SK-N-SH (cell line): ENCODE data around the gene GMPR2. TPM values are rescaled to one million over a fixed set of nuclear protein-coding genes. Genes with fewer than 3 reads are reported as not detected.

Experiments used
- CTCF ChIA-PET: fragments of 300-600, 350-600 bp; formaldehyde crosslinking; extraction: SDS; loops from one replicate; lab custom pipeline; 2021; lab: Yijun Ruan, JAX
- POLR2A ChIA-PET: fragments of 350-600 bp; sonication (Branson Sonifier 250); formaldehyde crosslinking; extraction: SDS; loops from one replicate; lab custom pipeline; 2020; ENCODE audit warnings: antibody characterized with exemption, inconsistent platforms; lab: Yijun Ruan, JAX
- DNase-seq: peaks from one replicate; pipeline ENCODE4 v3.0.0; 2012
- H2AFZ ChIP-seq: fragments of 200-600 bp; sonication (generic); 2 replicates; pipeline ENCODE4 v1.8.1; 2016; ENCODE audit warnings: antibody characterized with exemption, mild to moderate bottlenecking, low read depth
- H3F3A ChIP-seq: fragments of 200-600 bp; sonication (generic); replicated peaks from 2 replicates; pipeline ENCODE3; 2016; ENCODE audit warnings: antibody characterized with exemption, mild to moderate bottlenecking; ENCODE audit not compliant: insufficient read depth
- H3K27ac ChIP-seq, 2 experiments: fragments of 200-500 bp in 1 of 2; fragments of 200-600 bp in 1 of 2; sonication (Bioruptor generic) in 1 of 2; sonication (generic), shearing (Covaris generic) in 1 of 2; 2 replicates each; pipeline versions ENCODE4 v1.5.1 to v1.6.1; 2014 to 2016; ENCODE audit warnings: low read depth in 2 of 2, inconsistent platforms in 1 of 2, low read length in 1 of 2, mild to moderate bottlenecking in 1 of 2, mixed read lengths in 1 of 2
- H3K27me3 ChIP-seq: fragments of 200-600 bp; sonication (generic), shearing (Covaris generic); 2 replicates; pipeline ENCODE4 v1.6.1; 2016; ENCODE audit warnings: mixed run types; ENCODE audit not compliant: insufficient read depth
- H3K36me3 ChIP-seq, 2 experiments: fragments of 200-500 bp in 1 of 2; fragments of 200-600 bp in 1 of 2; sonication (Bioruptor generic) in 1 of 2; sonication (generic) in 1 of 2; replicated peaks in 1 of 2; 2 replicates each; pipeline versions ENCODE3 to v1.5.1; 2014 to 2016; ENCODE audit warnings: low read length in 1 of 2, mild to moderate bottlenecking in 1 of 2; ENCODE audit not compliant: insufficient read depth in 2 of 2, control insufficient read depth in 1 of 2
- H3K4me1 ChIP-seq, 2 experiments: fragments of 200-500 bp in 1 of 2; fragments of 200-600 bp in 1 of 2; sonication (Bioruptor generic) in 1 of 2; sonication (generic), shearing (Covaris generic) in 1 of 2; 2 replicates each; pipeline versions ENCODE4 v1.5.1 to v1.6.1; 2014 to 2016; ENCODE audit warnings: low read depth in 1 of 2, low read length in 1 of 2, mixed run types in 1 of 2; ENCODE audit not compliant: insufficient read depth in 2 of 2, control insufficient read depth in 1 of 2
- H3K4me2 ChIP-seq: fragments of 200-600 bp; sonication (generic), shearing (Covaris generic); 2 replicates; pipeline ENCODE4 v1.6.1; 2017; ENCODE audit warnings: mixed run types
- H3K4me3 ChIP-seq, 2 experiments: fragments of 200-500 bp in 1 of 2; fragments of 200-600 bp in 1 of 2; sonication (Bioruptor generic) in 1 of 2; sonication (generic), shearing (Covaris generic) in 1 of 2; 2 replicates each; pipeline versions ENCODE4 v1.5.1 to v1.8.1; 2014 to 2016; ENCODE audit warnings: low read depth in 2 of 2, inconsistent platforms in 1 of 2, low read length in 1 of 2, mild to moderate bottlenecking in 1 of 2, mixed read lengths in 1 of 2, moderate library complexity in 1 of 2
- H3K79me2 ChIP-seq: fragments of 200-600 bp; sonication (generic); 2 replicates; pipeline ENCODE4 v1.8.1; 2017; ENCODE audit warnings: mild to moderate bottlenecking; ENCODE audit not compliant: insufficient read depth
- H3K9ac ChIP-seq: fragments of 200-600 bp; sonication (generic); 2 replicates; pipeline ENCODE4 v1.6.1; 2017; ENCODE audit warnings: mixed run types
- H3K9me2 ChIP-seq: fragments of 200-600 bp; sonication (generic); 2 replicates; pipeline ENCODE4 v1.6.1; 2017; ENCODE audit warnings: mixed run types
- H3K9me3 ChIP-seq: fragments of 200-600 bp; sonication (generic); 2 replicates; pipeline ENCODE4 v1.6.1; 2017; ENCODE audit warnings: mixed run types, mild to moderate bottlenecking, moderate library complexity
- H4K20me1 ChIP-seq: fragments of 200-600 bp; sonication (generic); 2 replicates; pipeline ENCODE4 v1.6.1; 2017; ENCODE audit warnings: mild to moderate bottlenecking, mixed run types; ENCODE audit not compliant: insufficient read depth
- CTCF ChIP-seq: fragments of 200-600 bp; sonication (generic); IDR thresholded peaks from 2 replicates; pipeline ENCODE4 v1.6.1; 2017; ENCODE audit warnings: antibody characterized with exemption, mild to moderate bottlenecking, moderate library complexity
- FOXM1 ChIP-seq: IDR thresholded peaks from 2 replicates; pipeline ENCODE4 v1.4.0; 2012; ENCODE audit warnings: low read depth, mild to moderate bottlenecking
- GATA2 ChIP-seq: sonication (generic); formaldehyde crosslinking; IDR thresholded peaks from 2 replicates; pipeline ENCODE4 v1.5.0; 2020; ENCODE audit warnings: mild to moderate bottlenecking, missing genetic modification reagents
- IRF3 ChIP-seq: fragments of 150-350 bp; IDR thresholded peaks from 2 replicates; pipeline ENCODE4 v1.6.1; 2016; ENCODE audit warnings: mild to moderate bottlenecking, low read depth, low read length
- JUND ChIP-seq: IDR thresholded peaks from 2 replicates; pipeline ENCODE4 v1.4.0; 2012
- MEF2A ChIP-seq: IDR thresholded peaks from 2 replicates; pipeline ENCODE4 v1.4.0; 2012; ENCODE audit warnings: low read depth, borderline replicate concordance
- NFIC ChIP-seq: IDR thresholded peaks from 2 replicates; pipeline ENCODE4 v1.4.0; 2012; ENCODE audit warnings: borderline replicate concordance
- NRF1 ChIP-seq: IDR thresholded peaks from 2 replicates; pipeline ENCODE4 v1.6.1; 2012; ENCODE audit warnings: low read depth, mild to moderate bottlenecking, low read length
- POLR2AphosphoS5 ChIP-seq: IDR thresholded peaks from 2 replicates; pipeline ENCODE4 v1.6.1; 2012; ENCODE audit warnings: low read depth, low read length
- TAF1 ChIP-seq: IDR thresholded peaks from 2 replicates; pipeline ENCODE4 v1.6.1; 2012; ENCODE audit warnings: low read depth, mild to moderate bottlenecking, low read length, moderate library complexity, borderline replicate concordance
- TEAD4 ChIP-seq: IDR thresholded peaks from 2 replicates; pipeline ENCODE4 v1.4.0; 2012; ENCODE audit warnings: mild to moderate bottlenecking, borderline replicate concordance; ENCODE audit not compliant: insufficient read depth
- USF2 ChIP-seq: fragments of 150-350 bp; IDR thresholded peaks from 2 replicates; pipeline ENCODE4 v1.6.1; 2017; ENCODE audit warnings: antibody characterized with exemption, low read length, low read depth, borderline replicate concordance
- YY1 ChIP-seq: IDR thresholded peaks from 2 replicates; pipeline ENCODE4 v1.4.0; 2012; ENCODE audit warnings: low read depth, mild to moderate bottlenecking
- WGBS: methylation state at CpG from one replicate; pipeline ENCODE4 v1.1.6; 2017; ENCODE audit warnings: low lambda C conversion rate; 5-methylcytosine and 5-hydroxymethylcytosine counted together
- polyA plus RNA-seq, 3 experiments: library from polyadenylated mRNA; depleted of rRNA; stranded (reverse); fragments of >200 nt; gene quantifications; 2 replicates each; pipeline ENCODE4 v1.2.3, GENCODE V29; 2012
- TF ChIP-seq, protein P1 (sequence below): IDR thresholded peaks from 2 replicates; pipeline ENCODE4 v1.4.0; 2012; ENCODE audit warnings: low read depth
- TF ChIP-seq, protein P2 (sequence below): IDR thresholded peaks from 2 replicates; pipeline ENCODE4 v1.4.0; 2012; ENCODE audit warnings: low read depth, borderline replicate concordance
- TF ChIP-seq, protein P3 (sequence below): IDR thresholded peaks from 2 replicates; pipeline ENCODE4 v1.4.0; 2012; ENCODE audit warnings: low read depth, borderline replicate concordance

GMPR2 gene
- polyA plus RNA-seq, 1 of the 3 experiments (the other 2 are of a cell fraction), result 97.0 TPM

- no peak overlapping the region for H3K4me3 ChIP-seq
- no peak for DNase-seq
- no peak for TF ChIP-seq TAF1
- no peak for TF ChIP-seq TEAD4
- no peak for TF ChIP-seq CTCF
- no peak for TF ChIP-seq IRF3
- TF ChIP-seq, protein P1, sequence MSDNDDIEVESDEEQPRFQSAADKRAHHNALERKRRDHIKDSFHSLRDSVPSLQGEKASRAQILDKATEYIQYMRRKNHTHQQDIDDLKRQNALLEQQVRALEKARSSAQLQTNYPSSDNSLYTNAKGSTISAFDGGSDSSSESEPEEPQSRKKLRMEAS, result no peak
- TF ChIP-seq, protein P2, sequence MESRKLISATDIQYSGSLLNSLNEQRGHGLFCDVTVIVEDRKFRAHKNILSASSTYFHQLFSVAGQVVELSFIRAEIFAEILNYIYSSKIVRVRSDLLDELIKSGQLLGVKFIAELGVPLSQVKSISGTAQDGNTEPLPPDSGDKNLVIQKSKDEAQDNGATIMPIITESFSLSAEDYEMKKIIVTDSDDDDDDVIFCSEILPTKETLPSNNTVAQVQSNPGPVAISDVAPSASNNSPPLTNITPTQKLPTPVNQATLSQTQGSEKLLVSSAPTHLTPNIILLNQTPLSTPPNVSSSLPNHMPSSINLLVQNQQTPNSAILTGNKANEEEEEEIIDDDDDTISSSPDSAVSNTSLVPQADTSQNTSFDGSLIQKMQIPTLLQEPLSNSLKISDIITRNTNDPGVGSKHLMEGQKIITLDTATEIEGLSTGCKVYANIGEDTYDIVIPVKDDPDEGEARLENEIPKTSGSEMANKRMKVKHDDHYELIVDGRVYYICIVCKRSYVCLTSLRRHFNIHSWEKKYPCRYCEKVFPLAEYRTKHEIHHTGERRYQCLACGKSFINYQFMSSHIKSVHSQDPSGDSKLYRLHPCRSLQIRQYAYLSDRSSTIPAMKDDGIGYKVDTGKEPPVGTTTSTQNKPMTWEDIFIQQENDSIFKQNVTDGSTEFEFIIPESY, result no peak
- no peak for TF ChIP-seq FOXM1
- TF ChIP-seq USF2, result no peak
- no peak for TF ChIP-seq YY1
- TF ChIP-seq POLR2AphosphoS5, result no peak
- TF ChIP-seq NFIC, result no peak
- no peak for TF ChIP-seq JUND
- no peak for TF ChIP-seq MEF2A
- TF ChIP-seq GATA2, result no peak
- no peak for TF ChIP-seq NRF1
- TF ChIP-seq, protein P3, sequence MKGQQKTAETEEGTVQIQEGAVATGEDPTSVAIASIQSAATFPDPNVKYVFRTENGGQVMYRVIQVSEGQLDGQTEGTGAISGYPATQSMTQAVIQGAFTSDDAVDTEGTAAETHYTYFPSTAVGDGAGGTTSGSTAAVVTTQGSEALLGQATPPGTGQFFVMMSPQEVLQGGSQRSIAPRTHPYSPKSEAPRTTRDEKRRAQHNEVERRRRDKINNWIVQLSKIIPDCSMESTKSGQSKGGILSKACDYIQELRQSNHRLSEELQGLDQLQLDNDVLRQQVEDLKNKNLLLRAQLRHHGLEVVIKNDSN, result no peak
- no peaks in the 10 kb centered on the region for H3K79me2 ChIP-seq
- no peak overlapping the region for H3K9ac ChIP-seq
- peaks cover 3 to 4% of the 10 kb centered on the region in 2 experiments for H3K36me3 ChIP-seq
- no peak overlapping the region for H3K4me2 ChIP-seq
- H3K9me3 ChIP-seq, result no peaks in the 10 kb centered on the region
- no peak overlapping the region for H2AFZ ChIP-seq
- no peak overlapping the region for H3K27ac ChIP-seq
- H3K27me3 ChIP-seq, result no peaks in the 10 kb centered on the region
- no peaks in the 10 kb centered on the region for H4K20me1 ChIP-seq
- ChIA-PET POLR2A (no interaction called here), CTCF (interaction anchor here (1.6 to 3.7 kb wide), 2 partner anchors 11 to 18 kb away, joined by 3 to 20 read pairs; partner anchors contain the start of genes RABGGTA and TINF2)
- H3F3A ChIP-seq, result peaks cover 5% of the 10 kb centered on the region
- 83% methylated on average over 3 of the region's 4 CpGs for WGBS
- no peaks in the 10 kb centered on the region for H3K9me2 ChIP-seq
- peaks cover 0 to 3% of the 10 kb centered on the region in 2 experiments; a peak in 1 of 4 replicates for H3K4me1 ChIP-seq
Observed at GRCh38 chr14:24260780-24261157, 28.0 kb downstream of the GMPR2 start.
